Uterus (tissue), 4 donors: ENCODE data around the gene SLC25A26. TPM values are rescaled to one million over a fixed set of nuclear protein-coding genes. Genes with fewer than 3 reads are reported as not detected.
A peak's percentile ranks its signal among the peaks of the same experiment; 100 is the strongest.

Experiments
- DNase-seq, 2 donors: peaks; one replicate each; pipeline ENCODE4 v3.0.0-alpha.2; 2019 to 2020
- H3K27ac ChIP-seq, 2 donors: fragments of 200-600 bp; sonication (generic); 1 replicate in 1 of 2; 2 replicates in 1 of 2; pipeline ENCODE4 v1.5.1; 2016 to 2018
- H3K27me3 ChIP-seq, 2 donors: fragments of 200-600 bp; sonication (generic); one replicate each; pipeline ENCODE4 v1.5.1; 2018 to 2019; ENCODE audit warnings: control low read depth in 1 of 2
- H3K36me3 ChIP-seq, 2 donors: fragments of 200-600 bp; sonication (generic); one replicate each; pipeline ENCODE4 v1.5.1; 2019; ENCODE audit warnings: control low read depth in 1 of 2
- H3K4me1 ChIP-seq, 2 donors: fragments of 200-600 bp; sonication (generic); one replicate each; pipeline ENCODE4 v1.5.1; 2018 to 2019; ENCODE audit warnings: control low read depth in 1 of 2
- H3K4me3 ChIP-seq, 2 donors: fragments of 200-600 bp; sonication (generic); 1 replicate in 1 of 2; 2 replicates in 1 of 2; pipeline ENCODE4 v1.5.1; 2018 to 2019; ENCODE audit warnings: mild to moderate bottlenecking in 1 of 2
- H3K9me3 ChIP-seq, 2 donors: fragments of 200-600 bp; sonication (generic); one replicate each; pipeline ENCODE4 v1.5.1; 2019; ENCODE audit warnings: control low read depth in 1 of 2
- CTCF ChIP-seq, 4 experiments: fragments of 200-600 bp in 2 of 4; fragments of 450-650 bp in 2 of 4; sonication (generic) in 2 of 4; IDR thresholded peaks; one replicate each; pipeline ENCODE4 v1.5.1; 2016 to 2019; ENCODE audit warnings: antibody characterized with exemption in 4 of 4, mild to moderate bottlenecking in 2 of 4, moderate library complexity in 1 of 4
- POLR2A ChIP-seq, 2 donors: fragments of 450-650 bp; IDR thresholded peaks; one replicate each; pipeline ENCODE4 v1.6.1; 2016; ENCODE audit warnings: antibody characterized with exemption in 2 of 2, mild to moderate bottlenecking in 1 of 2, moderate library complexity in 1 of 2
- intact Hi-C: fragments of 100-400 bp; cut with DNase I; formaldehyde crosslinking; loops from one replicate; pipeline ENCODE4 v1.15.1; 2023; ENCODE audit warnings: low total_unique reads
- total RNA-seq, 4 donors: library from RNA; depleted of rRNA in 3 of 4; stranded (reverse); fragments of >200 nt in 3 of 4; gene quantifications; one replicate each; pipeline versions ENCODE4 v1.1.0 to v1.2.4, GENCODE V29; 2014 to 2023
- donor health status: DM: yes; HTN: yes; CAD: no.

The SLC25A26 gene
- total RNA-seq, 4 donors from 2014 or later: 10.6 to 24.9 (median 17.8) TPM

GRCh38 chr3:66405701-66406091 is 184.9 kb downstream of the SLC25A26 start:
- TF ChIP-seq CTCF (IDR thresholded peaks at IDR 0.05) (no peak), POLR2A (IDR thresholded peaks at IDR 0.05) (no peak)
- Histone ChIP-seq H3K27ac (no peak overlapping the region), H3K36me3 (no peaks in the 10 kb centered on the region), H3K4me3 (no peak overlapping the region), H3K9me3 (no peaks in the 10 kb centered on the region), H3K27me3 (no peaks in the 10 kb centered on the region), H3K4me1 (no peaks in the 10 kb centered on the region)
- intact Hi-C loops: loop anchor here (10.0 kb wide), 2 partner anchors 99 to 409 kb away; partner anchors contain the start of gene LRIG1
- no peak for DNase-seq

- intact Hi-C loops: loop anchor here (10.0 kb wide), 2 partner anchors 99 to 409 kb away; partner anchors contain the start of gene LRIG1
- no peak overlapping the region for H3K4me3 ChIP-seq
- H3K4me1 ChIP-seq: no peaks in the 10 kb centered on the region
- no peaks in the 10 kb centered on the region for H3K9me3 ChIP-seq
- no peak overlapping the region for H3K27ac ChIP-seq
- no peaks in the 10 kb centered on the region for H3K36me3 ChIP-seq
- DNase-seq: peak in 1 of 2 donors; percentile 30
- TF ChIP-seq POLR2A (IDR thresholded peaks at IDR 0.05): no peak
- no peak for TF ChIP-seq CTCF (IDR thresholded peaks at IDR 0.05)
- H3K27me3 ChIP-seq: no peaks in the 10 kb centered on the region
These were observed 185.4 kb downstream of the SLC25A26 start for GRCh38 chr3:66406163-66406562.

- no peaks in the 10 kb centered on the region for H3K9me3 ChIP-seq
- TF ChIP-seq CTCF (IDR thresholded peaks at IDR 0.05): no peak
- no peak for TF ChIP-seq POLR2A (IDR thresholded peaks at IDR 0.05)
- no peaks in the 10 kb centered on the region for H3K36me3 ChIP-seq
- intact Hi-C loops: loop anchor here (10.0 kb wide), 2 partner anchors 98 to 408 kb away; partner anchors contain the start of gene LRIG1
- no peaks in the 10 kb centered on the region for H3K4me1 ChIP-seq
- peak in 1 of 2 donors; percentile 8 for DNase-seq
- no peaks in the 10 kb centered on the region for H3K27me3 ChIP-seq
- H3K27ac ChIP-seq: no peak overlapping the region
- H3K4me3 ChIP-seq: no peak overlapping the region
These were observed 186.2 kb downstream of the SLC25A26 start for GRCh38 chr3:66406831-66407610.

- H3K4me1 ChIP-seq: no peaks in the 10 kb centered on the region
- no peaks in the 10 kb centered on the region for H3K9me3 ChIP-seq
- no peak overlapping the region for H3K27ac ChIP-seq
- no peak overlapping the region for H3K4me3 ChIP-seq
- DNase-seq: peak; percentile 68 to 74
- no peaks in the 10 kb centered on the region for H3K27me3 ChIP-seq
- intact Hi-C loops: loop anchor here (10.0 kb wide), 2 partner anchors 97 to 407 kb away; partner anchors contain the start of gene LRIG1
- TF ChIP-seq CTCF (IDR thresholded peaks at IDR 0.05) (peak; percentile 79 to 93 (median 87)), POLR2A (IDR thresholded peaks at IDR 0.05) (no peak)
- no peaks in the 10 kb centered on the region for H3K36me3 ChIP-seq
These were observed 186.9 kb downstream of the SLC25A26 start for GRCh38 chr3:66407611-66408218.
